Measurements from ENCODE around the gene DMRTC2. TPM values are rescaled to one million over a fixed set of nuclear protein-coding genes. Genes with fewer than 3 reads are reported as not detected.
A peak's percentile ranks its signal among the peaks of the same experiment; 100 is the strongest.

Gene DMRTC2
- total RNA-seq, 1 experiment from 2014 or later, result not detected

GRCh38 chr19:41883821-41884733 lies 39.2 kb downstream of the DMRTC2 start (continued):
- TF ChIP-seq ELF1 (IDR thresholded peaks at IDR 0.05; ENCODE audit: borderline replicate concordance, low read depth) (no peak; the same call in 1 of the 2 replicates), YY1 (IDR thresholded peaks at IDR 0.05; ENCODE audit: extremely low read depth, insufficient replicate concordance, low read depth, low read length) (peak; percentile 84), EZH2phosphoT487 (IDR thresholded peaks at IDR 0.05; ENCODE audit: borderline replicate concordance) (no peak), EGR1 (IDR thresholded peaks at IDR 0.05; ENCODE audit: low read depth) (no peak), SP1 (IDR thresholded peaks at IDR 0.05; ENCODE audit: low read depth) (peak; percentile 55; the same call in 1 of the 2 replicates), FOSL1 (IDR thresholded peaks at IDR 0.05; ENCODE audit: low read depth) (no peak)

GRCh38 chr19:41886761-41887710 lies 42.2 kb downstream of the DMRTC2 start:
- BruUV-seq (replicated peaks), result no TSS peak
- no peak for DNase-seq (ENCODE audit: low read depth, low spot score)

More at GRCh38 chr19:41886761-41887710, 42.2 kb downstream of the DMRTC2 start:
- no peaks in the 10 kb centered on the region for H4K20me1 ChIP-seq (ENCODE audit: insufficient read depth)
- RAD21 ChIA-PET (ENCODE audit: low non-redundant PET in 1 of 2, low total read pairs in 2 of 2, uncharacterized antibody in 2 of 2, unreplicated experiment in 2 of 2), result interaction anchor here in 1 of 2 experiments (0.8 kb wide), 1 partner anchor 65 kb away, joined by 3 read pairs; no protein-coding TSS in a partner anchor
- TF ChIP-seq POLR2A (IDR thresholded peaks at IDR 0.05; ENCODE audit: borderline replicate concordance, extremely low read depth, insufficient read depth, insufficient read length) (no peak), CTCF (IDR thresholded peaks at IDR 0.05 in 2 of 3, conservative IDR thresholded peaks at IDR 0.05 in 1 of 3; ENCODE audit: borderline replicate concordance in 1 of 3, insufficient read depth in 1 of 3, low read depth in 2 of 3, low read length in 2 of 3) (no peak), ZNF274 (IDR thresholded peaks at IDR 0.05; ENCODE audit: low read depth, low read length) (no peak), TCF7L2 (IDR thresholded peaks at IDR 0.05; ENCODE audit: borderline replicate concordance, extremely low read depth, insufficient read depth, insufficient read length) (no peak), EZH2phosphoT487 (IDR thresholded peaks at IDR 0.05; ENCODE audit: borderline replicate concordance) (no peak), ELF1 (IDR thresholded peaks at IDR 0.05; ENCODE audit: borderline replicate concordance, low read depth) (no peak), YY1 (IDR thresholded peaks at IDR 0.05; ENCODE audit: extremely low read depth, insufficient replicate concordance, low read depth, low read length) (no peak), ZFX (IDR thresholded peaks at IDR 0.05) (no peak), SP1 (IDR thresholded peaks at IDR 0.05; ENCODE audit: low read depth) (no peak)
- TF ChIP-seq, protein P1, sequence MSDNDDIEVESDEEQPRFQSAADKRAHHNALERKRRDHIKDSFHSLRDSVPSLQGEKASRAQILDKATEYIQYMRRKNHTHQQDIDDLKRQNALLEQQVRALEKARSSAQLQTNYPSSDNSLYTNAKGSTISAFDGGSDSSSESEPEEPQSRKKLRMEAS (IDR thresholded peaks at IDR 0.05), result no peak
- TF ChIP-seq, protein P2, sequence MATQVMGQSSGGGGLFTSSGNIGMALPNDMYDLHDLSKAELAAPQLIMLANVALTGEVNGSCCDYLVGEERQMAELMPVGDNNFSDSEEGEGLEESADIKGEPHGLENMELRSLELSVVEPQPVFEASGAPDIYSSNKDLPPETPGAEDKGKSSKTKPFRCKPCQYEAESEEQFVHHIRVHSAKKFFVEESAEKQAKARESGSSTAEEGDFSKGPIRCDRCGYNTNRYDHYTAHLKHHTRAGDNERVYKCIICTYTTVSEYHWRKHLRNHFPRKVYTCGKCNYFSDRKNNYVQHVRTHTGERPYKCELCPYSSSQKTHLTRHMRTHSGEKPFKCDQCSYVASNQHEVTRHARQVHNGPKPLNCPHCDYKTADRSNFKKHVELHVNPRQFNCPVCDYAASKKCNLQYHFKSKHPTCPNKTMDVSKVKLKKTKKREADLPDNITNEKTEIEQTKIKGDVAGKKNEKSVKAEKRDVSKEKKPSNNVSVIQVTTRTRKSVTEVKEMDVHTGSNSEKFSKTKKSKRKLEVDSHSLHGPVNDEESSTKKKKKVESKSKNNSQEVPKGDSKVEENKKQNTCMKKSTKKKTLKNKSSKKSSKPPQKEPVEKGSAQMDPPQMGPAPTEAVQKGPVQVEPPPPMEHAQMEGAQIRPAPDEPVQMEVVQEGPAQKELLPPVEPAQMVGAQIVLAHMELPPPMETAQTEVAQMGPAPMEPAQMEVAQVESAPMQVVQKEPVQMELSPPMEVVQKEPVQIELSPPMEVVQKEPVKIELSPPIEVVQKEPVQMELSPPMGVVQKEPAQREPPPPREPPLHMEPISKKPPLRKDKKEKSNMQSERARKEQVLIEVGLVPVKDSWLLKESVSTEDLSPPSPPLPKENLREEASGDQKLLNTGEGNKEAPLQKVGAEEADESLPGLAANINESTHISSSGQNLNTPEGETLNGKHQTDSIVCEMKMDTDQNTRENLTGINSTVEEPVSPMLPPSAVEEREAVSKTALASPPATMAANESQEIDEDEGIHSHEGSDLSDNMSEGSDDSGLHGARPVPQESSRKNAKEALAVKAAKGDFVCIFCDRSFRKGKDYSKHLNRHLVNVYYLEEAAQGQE (IDR thresholded peaks at IDR 0.05; ENCODE audit: low read depth), result no peak
- POLR2A ChIA-PET, result interaction anchor here (1.4 to 4.2 kb wide), 2 partner anchors 14 to 27 kb away, joined by 5 to 18 read pairs; partner anchors contain the start of gene RPS19
- intact Hi-C loops (cut with micrococcal nuclease), result no loop called here
- peaks cover 61% of the 10 kb centered on the region for H3K79me2 ChIP-seq (ENCODE audit: insufficient read depth, low read length)
- no peaks in the 10 kb centered on the region for H3K9me3 ChIP-seq (ENCODE audit: control insufficient read depth in 1 of 2, insufficient read depth in 1 of 2, low read depth in 1 of 2, low read length in 2 of 2)
- CTCF ChIA-PET, result interaction anchor here (0.8 to 1.4 kb wide), 5 partner anchors 12 to 41 kb away, joined by 3 to 5 read pairs (median 4); partner anchors contain the start of gene ERFL
- no peak overlapping the region for H2AFZ ChIP-seq (ENCODE audit: low read depth, low read length, poor library complexity, severe bottlenecking)
- peak overlapping the region; percentile 37 to 57 for H3K4me3 ChIP-seq (replicated peaks in 1 of 2; ENCODE audit: low read depth in 1 of 2, low read length in 2 of 2)
- peak overlapping the region; percentile 75 for H3K27ac ChIP-seq (ENCODE audit: low read depth, low read length)
- peaks cover 27 to 52% of the 10 kb centered on the region in 2 experiments for H3K4me1 ChIP-seq (ENCODE audit: control insufficient read depth in 1 of 2, insufficient read depth in 2 of 2, low read length in 2 of 2)
- no peaks in the 10 kb centered on the region for H3K9me2 ChIP-seq (ENCODE audit: insufficient read depth)
- ATAC-seq, result peak; percentile 0; the same call in 1 of the 2 replicates
- peak overlapping the region; percentile 91 for H3K4me2 ChIP-seq (ENCODE audit: low read length)
- peak overlapping the region; percentile 65 for H3K9ac ChIP-seq (ENCODE audit: low read length)
- peaks cover 4 to 18% of the 10 kb centered on the region in 2 experiments; a peak in 3 of 4 replicates for H3K36me3 ChIP-seq (ENCODE audit: control insufficient read depth in 1 of 2, insufficient read depth in 2 of 2, low read length in 2 of 2)
- H3K27me3 ChIP-seq (ENCODE audit: insufficient read depth, low read length), result no peaks in the 10 kb centered on the region

Data from HCT116 (cell line).